ENCODE results near the gene SLC15A3.

The SLC15A3 gene

DNA sequence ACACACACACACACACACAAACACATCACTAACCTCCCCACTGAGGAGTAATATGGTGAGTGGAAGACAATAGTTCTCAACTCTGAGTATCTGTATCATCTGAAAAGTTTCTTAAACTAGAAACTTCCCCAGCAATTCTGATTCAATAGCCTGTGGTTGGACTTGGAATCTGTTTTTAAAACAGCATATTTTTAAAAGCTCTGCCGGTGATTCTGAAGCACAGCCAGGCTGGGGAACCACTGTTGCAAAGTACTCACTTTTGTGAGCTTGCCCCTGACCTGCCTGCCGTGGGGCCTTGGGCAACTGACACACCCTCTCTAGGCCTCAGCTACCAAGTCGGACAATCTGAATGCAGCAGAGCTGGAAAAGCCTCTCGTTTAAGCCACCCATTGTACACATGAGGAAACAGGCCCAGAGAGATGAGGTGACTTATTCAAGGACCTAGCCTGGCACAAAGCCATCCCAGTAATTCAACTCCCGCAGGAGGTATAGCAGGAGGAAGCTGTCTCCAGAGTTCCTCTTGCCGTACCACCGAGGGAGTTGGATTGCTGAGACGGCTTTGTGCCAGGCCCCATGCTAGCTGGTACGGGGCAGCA lies 8.9 kb downstream of the SLC15A3 start:
- ChIA-PET CTCF (no interaction called here), POLR2A (interaction anchor here (0.7 to 1.1 kb wide), 2 partner anchors 28 to 29 kb away, joined by 3 to 4 read pairs; partner anchors contain the start of gene TMEM109)

DNA sequence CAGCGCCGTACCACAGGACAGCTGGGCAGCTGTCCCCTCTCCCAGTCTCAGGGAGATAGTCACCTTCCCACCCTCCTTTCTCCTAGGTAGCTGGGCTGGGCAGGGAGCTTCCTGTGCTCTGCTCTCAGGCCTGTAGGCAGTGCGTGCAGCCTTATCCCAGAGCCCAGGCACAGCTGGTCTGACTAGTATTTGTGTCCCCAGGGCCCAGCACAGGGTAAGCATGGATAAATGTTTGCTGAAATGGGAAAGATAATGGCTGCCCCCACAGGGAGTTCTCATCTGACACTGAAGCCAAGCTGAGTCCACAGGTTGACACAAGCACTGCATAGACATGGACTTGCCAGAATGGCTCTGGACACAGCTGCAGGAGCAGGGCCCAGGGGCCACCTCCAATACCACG lies 9.8 kb downstream of the SLC15A3 start:
- TF ChIP-seq ZNF596 (tag by site-specific recombination; IDR thresholded peaks at IDR 0.05) (no peak), ZNF514 (tag by site-specific recombination; IDR thresholded peaks at IDR 0.05) (no peak), ZNF112 (tag by site-specific recombination; IDR thresholded peaks at IDR 0.05) (no peak), ZNF248 (tag by site-specific recombination; IDR thresholded peaks at IDR 0.05) (no peak), ZBTB48 (tag by site-specific recombination; IDR thresholded peaks at IDR 0.05) (no peak), ZNF266 (tag by site-specific recombination; IDR thresholded peaks at IDR 0.05; ENCODE audit: low read depth) (no peak), GLIS1 (tag by site-specific recombination; IDR thresholded peaks at IDR 0.05) (no peak), REPIN1 (tag by site-specific recombination; IDR thresholded peaks at IDR 0.05; ENCODE audit: low read depth) (no peak), ZNF521 (tag by site-specific recombination; IDR thresholded peaks at IDR 0.05) (no peak)
- TF ChIP-seq, protein P1, sequence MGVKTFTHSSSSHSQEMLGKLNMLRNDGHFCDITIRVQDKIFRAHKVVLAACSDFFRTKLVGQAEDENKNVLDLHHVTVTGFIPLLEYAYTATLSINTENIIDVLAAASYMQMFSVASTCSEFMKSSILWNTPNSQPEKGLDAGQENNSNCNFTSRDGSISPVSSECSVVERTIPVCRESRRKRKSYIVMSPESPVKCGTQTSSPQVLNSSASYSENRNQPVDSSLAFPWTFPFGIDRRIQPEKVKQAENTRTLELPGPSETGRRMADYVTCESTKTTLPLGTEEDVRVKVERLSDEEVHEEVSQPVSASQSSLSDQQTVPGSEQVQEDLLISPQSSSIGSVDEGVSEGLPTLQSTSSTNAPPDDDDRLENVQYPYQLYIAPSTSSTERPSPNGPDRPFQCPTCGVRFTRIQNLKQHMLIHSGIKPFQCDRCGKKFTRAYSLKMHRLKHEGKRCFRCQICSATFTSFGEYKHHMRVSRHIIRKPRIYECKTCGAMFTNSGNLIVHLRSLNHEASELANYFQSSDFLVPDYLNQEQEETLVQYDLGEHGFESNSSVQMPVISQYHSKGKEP (tag by site-specific recombination; IDR thresholded peaks at IDR 0.05): no peak
- TF ChIP-seq, protein P2, sequence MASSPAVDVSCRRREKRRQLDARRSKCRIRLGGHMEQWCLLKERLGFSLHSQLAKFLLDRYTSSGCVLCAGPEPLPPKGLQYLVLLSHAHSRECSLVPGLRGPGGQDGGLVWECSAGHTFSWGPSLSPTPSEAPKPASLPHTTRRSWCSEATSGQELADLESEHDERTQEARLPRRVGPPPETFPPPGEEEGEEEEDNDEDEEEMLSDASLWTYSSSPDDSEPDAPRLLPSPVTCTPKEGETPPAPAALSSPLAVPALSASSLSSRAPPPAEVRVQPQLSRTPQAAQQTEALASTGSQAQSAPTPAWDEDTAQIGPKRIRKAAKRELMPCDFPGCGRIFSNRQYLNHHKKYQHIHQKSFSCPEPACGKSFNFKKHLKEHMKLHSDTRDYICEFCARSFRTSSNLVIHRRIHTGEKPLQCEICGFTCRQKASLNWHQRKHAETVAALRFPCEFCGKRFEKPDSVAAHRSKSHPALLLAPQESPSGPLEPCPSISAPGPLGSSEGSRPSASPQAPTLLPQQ (tag by site-specific recombination; IDR thresholded peaks at IDR 0.05): no peak
- TF ChIP-seq, protein P3, sequence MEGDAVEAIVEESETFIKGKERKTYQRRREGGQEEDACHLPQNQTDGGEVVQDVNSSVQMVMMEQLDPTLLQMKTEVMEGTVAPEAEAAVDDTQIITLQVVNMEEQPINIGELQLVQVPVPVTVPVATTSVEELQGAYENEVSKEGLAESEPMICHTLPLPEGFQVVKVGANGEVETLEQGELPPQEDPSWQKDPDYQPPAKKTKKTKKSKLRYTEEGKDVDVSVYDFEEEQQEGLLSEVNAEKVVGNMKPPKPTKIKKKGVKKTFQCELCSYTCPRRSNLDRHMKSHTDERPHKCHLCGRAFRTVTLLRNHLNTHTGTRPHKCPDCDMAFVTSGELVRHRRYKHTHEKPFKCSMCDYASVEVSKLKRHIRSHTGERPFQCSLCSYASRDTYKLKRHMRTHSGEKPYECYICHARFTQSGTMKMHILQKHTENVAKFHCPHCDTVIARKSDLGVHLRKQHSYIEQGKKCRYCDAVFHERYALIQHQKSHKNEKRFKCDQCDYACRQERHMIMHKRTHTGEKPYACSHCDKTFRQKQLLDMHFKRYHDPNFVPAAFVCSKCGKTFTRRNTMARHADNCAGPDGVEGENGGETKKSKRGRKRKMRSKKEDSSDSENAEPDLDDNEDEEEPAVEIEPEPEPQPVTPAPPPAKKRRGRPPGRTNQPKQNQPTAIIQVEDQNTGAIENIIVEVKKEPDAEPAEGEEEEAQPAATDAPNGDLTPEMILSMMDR (tag by site-specific recombination; IDR thresholded peaks at IDR 0.05): no peak
- CTCF ChIA-PET: interaction anchor here (0.6 to 1.4 kb wide), 2 partner anchors 8 to 246 kb away, joined by 3 to 4 read pairs; no protein-coding TSS in a partner anchor
- H3K27ac ChIP-seq (ENCODE audit: extremely low read depth, low read depth, low read length): no peak overlapping the region
- no peaks in the 10 kb centered on the region for H3K4me1 ChIP-seq (ENCODE audit: control insufficient read depth, insufficient read depth, low read length)
- POLR2A ChIA-PET: interaction anchor here (1.1 kb wide), 1 partner anchor 28 kb away, joined by 3 read pairs; the partner anchor contains the start of gene TMEM109
- no peaks in the 10 kb centered on the region for H3K9me3 ChIP-seq (ENCODE audit: control insufficient read depth, insufficient read depth, low read depth, low read length)
- H3K4me3 ChIP-seq (ENCODE audit: low read depth, low read length): no peak overlapping the region
- no peaks in the 10 kb centered on the region for H3K36me3 ChIP-seq (ENCODE audit: control insufficient read depth in 2 of 2, insufficient read depth in 1 of 2, low read length in 2 of 2)

More for the DNA sequence above, 8.9 kb downstream of the SLC15A3 start:
- Histone ChIP-seq H3K27ac (ENCODE audit: extremely low read depth, low read depth, low read length) (no peak overlapping the region), H3K36me3 (ENCODE audit: control insufficient read depth in 2 of 2, insufficient read depth in 1 of 2, low read length in 2 of 2) (no peaks in the 10 kb centered on the region), H3K4me1 (ENCODE audit: control insufficient read depth, insufficient read depth, low read length) (no peaks in the 10 kb centered on the region), H3K9me3 (ENCODE audit: control insufficient read depth, insufficient read depth, low read depth, low read length) (no peaks in the 10 kb centered on the region), H3K4me3 (ENCODE audit: low read depth, low read length) (no peak overlapping the region)
- TF ChIP-seq KLF16 (tag by site-specific recombination; IDR thresholded peaks at IDR 0.05) (no peak), GLIS1 (tag by site-specific recombination; IDR thresholded peaks at IDR 0.05) (peak; percentile 44; the same call in 1 of the 2 replicates), ZNF654 (tag by site-specific recombination; IDR thresholded peaks at IDR 0.05; ENCODE audit: low read depth) (no peak), ZFP37 (tag by site-specific recombination; IDR thresholded peaks at IDR 0.05) (no peak), ZNF175 (tag by site-specific recombination; IDR thresholded peaks at IDR 0.05) (no peak), ZNF521 (tag by site-specific recombination; IDR thresholded peaks at IDR 0.05) (no peak)
- TF ChIP-seq, protein P4, sequence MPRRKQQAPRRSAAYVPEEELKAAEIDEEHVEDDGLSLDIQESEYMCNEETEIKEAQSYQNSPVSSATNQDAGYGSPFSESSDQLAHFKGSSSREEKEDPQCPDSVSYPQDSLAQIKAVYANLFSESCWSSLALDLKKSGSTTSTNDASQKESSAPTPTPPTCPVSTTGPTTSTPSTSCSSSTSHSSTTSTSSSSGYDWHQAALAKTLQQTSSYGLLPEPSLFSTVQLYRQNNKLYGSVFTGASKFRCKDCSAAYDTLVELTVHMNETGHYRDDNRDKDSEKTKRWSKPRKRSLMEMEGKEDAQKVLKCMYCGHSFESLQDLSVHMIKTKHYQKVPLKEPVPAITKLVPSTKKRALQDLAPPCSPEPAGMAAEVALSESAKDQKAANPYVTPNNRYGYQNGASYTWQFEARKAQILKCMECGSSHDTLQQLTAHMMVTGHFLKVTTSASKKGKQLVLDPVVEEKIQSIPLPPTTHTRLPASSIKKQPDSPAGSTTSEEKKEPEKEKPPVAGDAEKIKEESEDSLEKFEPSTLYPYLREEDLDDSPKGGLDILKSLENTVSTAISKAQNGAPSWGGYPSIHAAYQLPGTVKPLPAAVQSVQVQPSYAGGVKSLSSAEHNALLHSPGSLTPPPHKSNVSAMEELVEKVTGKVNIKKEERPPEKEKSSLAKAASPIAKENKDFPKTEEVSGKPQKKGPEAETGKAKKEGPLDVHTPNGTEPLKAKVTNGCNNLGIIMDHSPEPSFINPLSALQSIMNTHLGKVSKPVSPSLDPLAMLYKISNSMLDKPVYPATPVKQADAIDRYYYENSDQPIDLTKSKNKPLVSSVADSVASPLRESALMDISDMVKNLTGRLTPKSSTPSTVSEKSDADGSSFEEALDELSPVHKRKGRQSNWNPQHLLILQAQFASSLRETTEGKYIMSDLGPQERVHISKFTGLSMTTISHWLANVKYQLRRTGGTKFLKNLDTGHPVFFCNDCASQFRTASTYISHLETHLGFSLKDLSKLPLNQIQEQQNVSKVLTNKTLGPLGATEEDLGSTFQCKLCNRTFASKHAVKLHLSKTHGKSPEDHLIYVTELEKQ (tag by site-specific recombination; IDR thresholded peaks at IDR 0.05; ENCODE audit: borderline replicate concordance): no peak

All from HEK293 (cell line).